ENCODE results near the gene AP3S1. TPM values are rescaled to one million over a fixed set of nuclear protein-coding genes. Genes with fewer than 3 reads are reported as not detected.

The AP3S1 gene
- total RNA-seq, 1 donor from 2014 or later = 133 TPM

DNA sequence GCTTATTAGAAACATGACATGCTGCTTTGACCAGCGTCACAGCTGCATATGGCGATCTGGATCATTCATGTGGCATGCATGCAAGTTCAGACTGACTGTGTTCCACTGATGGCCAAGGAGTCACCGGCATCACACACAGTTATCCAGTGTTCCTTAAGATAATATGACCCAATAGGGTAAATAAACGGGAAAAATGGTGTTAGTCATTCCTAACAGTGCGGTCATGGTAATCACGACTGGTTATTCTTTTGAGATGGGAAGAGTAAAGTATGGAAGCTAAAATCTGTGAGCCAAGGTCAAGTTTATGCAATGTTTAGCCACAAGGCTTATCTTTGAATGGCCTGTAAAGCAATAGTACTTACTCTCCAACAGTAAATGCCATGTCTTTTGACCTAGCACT lies 91.3 kb downstream of the AP3S1 start:
- no peak for DNase-seq (ENCODE audit: low spot score)
- no peaks in the 10 kb centered on the region for H3K27me3 Mint-ChIP-seq (ENCODE audit: low read depth)
- H3K36me3 Mint-ChIP-seq (ENCODE audit: low read depth) = no peaks in the 10 kb centered on the region

GRCh38 chr5:115934388-115934974 lies 92.7 kb downstream of the AP3S1 start:
- TF ChIP-seq CTCF (IDR thresholded peaks at IDR 0.05) = no peak
- Mint-ChIP-seq H3K27ac (ENCODE audit: unreplicated experiment) (no peak overlapping the region), H3K27me3 (ENCODE audit: low read depth) (no peaks in the 10 kb centered on the region), H3K4me1 (ENCODE audit: low read depth) (peaks cover 8% of the 10 kb centered on the region), H3K4me3 (ENCODE audit: unreplicated experiment) (no peak overlapping the region), H3K9me3 (ENCODE audit: low read depth) (no peaks in the 10 kb centered on the region), H3K36me3 (ENCODE audit: low read depth) (no peaks in the 10 kb centered on the region)
- DNase-seq (ENCODE audit: low spot score) = no peak

More for the DNA sequence above, 91.3 kb downstream of the AP3S1 start:
- no peak overlapping the region for H3K27ac Mint-ChIP-seq (ENCODE audit: unreplicated experiment)
- no peak for TF ChIP-seq CTCF (IDR thresholded peaks at IDR 0.05)
- no peak overlapping the region for H3K4me3 Mint-ChIP-seq (ENCODE audit: unreplicated experiment)
- no peaks in the 10 kb centered on the region for H3K9me3 Mint-ChIP-seq (ENCODE audit: low read depth)
- no peaks in the 10 kb centered on the region for H3K4me1 Mint-ChIP-seq (ENCODE audit: low read depth)

DNA sequence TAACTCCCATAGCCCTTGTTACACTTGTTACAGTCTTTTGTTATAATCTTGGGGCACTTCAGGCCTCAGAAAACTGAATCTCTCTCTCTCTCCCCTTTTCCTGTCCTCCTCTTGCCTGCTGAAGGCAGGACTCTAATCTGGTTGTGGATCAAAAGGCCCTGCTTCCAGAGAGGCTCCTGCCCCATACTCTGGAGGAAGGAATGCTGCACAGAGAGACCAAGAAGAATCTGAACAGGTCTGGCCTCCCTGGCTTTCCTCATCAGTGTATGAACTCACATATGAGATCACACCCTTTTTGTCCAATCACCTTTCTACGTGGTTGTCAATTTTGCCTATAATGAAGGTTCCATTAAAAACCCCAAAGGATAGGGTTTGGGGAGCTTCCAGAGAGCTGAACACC lies 94.3 kb downstream of the AP3S1 start:
- Mint-ChIP-seq H3K27me3 (ENCODE audit: low read depth) (no peaks in the 10 kb centered on the region), H3K27ac (ENCODE audit: unreplicated experiment) (no peak overlapping the region), H3K4me1 (ENCODE audit: low read depth) (peaks cover 11% of the 10 kb centered on the region), H3K36me3 (ENCODE audit: low read depth) (no peaks in the 10 kb centered on the region), H3K9me3 (ENCODE audit: low read depth) (no peaks in the 10 kb centered on the region), H3K4me3 (ENCODE audit: unreplicated experiment) (no peak overlapping the region)
- DNase-seq (ENCODE audit: low spot score) = no peak
- TF ChIP-seq CTCF (IDR thresholded peaks at IDR 0.05) = no peak

DNA sequence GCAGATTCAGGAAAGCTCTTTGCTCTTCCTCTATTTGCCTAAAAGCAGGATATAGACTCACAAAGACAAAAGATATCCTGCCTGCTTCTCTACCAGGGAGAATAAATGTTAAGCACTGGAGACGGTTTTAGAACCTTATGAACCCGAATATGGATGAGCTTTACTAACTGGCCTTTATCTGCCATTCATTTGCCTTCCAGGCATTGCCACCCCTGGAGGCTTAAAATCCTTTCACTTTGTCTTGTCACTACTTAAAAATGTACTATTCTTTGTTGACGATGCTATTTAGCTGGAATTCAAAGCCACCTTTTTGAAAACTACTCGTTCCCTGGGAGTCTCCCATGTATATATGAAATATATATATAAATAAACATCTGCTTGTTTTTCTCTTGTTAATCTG lies 97.3 kb downstream of the AP3S1 start:
- Mint-ChIP-seq H3K9me3 (ENCODE audit: low read depth) (peaks cover 10% of the 10 kb centered on the region), H3K4me3 (ENCODE audit: unreplicated experiment) (no peak overlapping the region), H3K4me1 (ENCODE audit: low read depth) (peaks cover 15% of the 10 kb centered on the region), H3K27me3 (ENCODE audit: low read depth) (no peaks in the 10 kb centered on the region), H3K36me3 (ENCODE audit: low read depth) (no peaks in the 10 kb centered on the region), H3K27ac (ENCODE audit: unreplicated experiment) (no peak overlapping the region)
- TF ChIP-seq CTCF (IDR thresholded peaks at IDR 0.05) = no peak
- no peak for DNase-seq (ENCODE audit: low spot score)

- no peak for DNase-seq (ENCODE audit: low spot score)
- Mint-ChIP-seq H3K4me3 (ENCODE audit: unreplicated experiment) (no peak overlapping the region), H3K9me3 (ENCODE audit: low read depth) (peaks cover 10% of the 10 kb centered on the region), H3K36me3 (ENCODE audit: low read depth) (no peaks in the 10 kb centered on the region), H3K4me1 (ENCODE audit: low read depth) (peaks cover 15% of the 10 kb centered on the region), H3K27ac (ENCODE audit: unreplicated experiment) (no peak overlapping the region), H3K27me3 (ENCODE audit: low read depth) (no peaks in the 10 kb centered on the region)
- no peak for TF ChIP-seq CTCF (IDR thresholded peaks at IDR 0.05)
Observed at GRCh38 chr5:115940080-115940810, 98.5 kb downstream of the AP3S1 start.

Data from chondrocyte (in vitro differentiated cells).